22Rv1 (cell line): ENCODE data around the gene HTR2A.

Experiments used
- H3K27ac ChIP-seq: fragments of 450-650 bp; 2 replicates; pipeline ENCODE4 v1.5.1; 2017
- ZFX ChIP-seq: fragments of 450-650 bp; IDR thresholded peaks from 2 replicates; pipeline ENCODE4 v1.6.1; 2017; ENCODE audit warnings: antibody characterized with exemption, borderline replicate concordance
- TF ChIP-seq, protein P1 (sequence below): fragments of 450-650 bp; IDR thresholded peaks from 2 replicates; pipeline ENCODE4 v1.5.1; 2017; ENCODE audit warnings: mild to moderate bottlenecking

Gene HTR2A

DNA sequence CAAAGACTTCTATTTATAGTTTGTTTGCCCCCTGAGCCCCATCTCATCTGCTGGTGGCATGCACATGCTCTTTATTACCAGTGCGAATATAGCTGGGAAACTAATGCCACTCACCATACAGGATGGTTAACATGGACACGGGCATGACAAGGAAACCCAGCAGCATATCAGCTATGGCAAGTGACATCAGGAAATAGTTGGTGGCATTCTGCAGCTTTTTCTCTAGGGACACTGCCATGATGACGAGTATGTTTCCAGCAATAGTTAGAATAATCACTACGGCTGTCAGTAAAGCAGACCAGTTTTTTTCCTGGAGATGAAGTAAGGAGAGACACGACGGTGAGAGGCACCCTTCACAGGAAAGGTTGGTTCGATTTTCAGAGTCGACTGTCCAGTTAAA, 1.5 kb downstream of the HTR2A start:
- H3K27ac ChIP-seq: no peak overlapping the region
- TF ChIP-seq, protein P1, sequence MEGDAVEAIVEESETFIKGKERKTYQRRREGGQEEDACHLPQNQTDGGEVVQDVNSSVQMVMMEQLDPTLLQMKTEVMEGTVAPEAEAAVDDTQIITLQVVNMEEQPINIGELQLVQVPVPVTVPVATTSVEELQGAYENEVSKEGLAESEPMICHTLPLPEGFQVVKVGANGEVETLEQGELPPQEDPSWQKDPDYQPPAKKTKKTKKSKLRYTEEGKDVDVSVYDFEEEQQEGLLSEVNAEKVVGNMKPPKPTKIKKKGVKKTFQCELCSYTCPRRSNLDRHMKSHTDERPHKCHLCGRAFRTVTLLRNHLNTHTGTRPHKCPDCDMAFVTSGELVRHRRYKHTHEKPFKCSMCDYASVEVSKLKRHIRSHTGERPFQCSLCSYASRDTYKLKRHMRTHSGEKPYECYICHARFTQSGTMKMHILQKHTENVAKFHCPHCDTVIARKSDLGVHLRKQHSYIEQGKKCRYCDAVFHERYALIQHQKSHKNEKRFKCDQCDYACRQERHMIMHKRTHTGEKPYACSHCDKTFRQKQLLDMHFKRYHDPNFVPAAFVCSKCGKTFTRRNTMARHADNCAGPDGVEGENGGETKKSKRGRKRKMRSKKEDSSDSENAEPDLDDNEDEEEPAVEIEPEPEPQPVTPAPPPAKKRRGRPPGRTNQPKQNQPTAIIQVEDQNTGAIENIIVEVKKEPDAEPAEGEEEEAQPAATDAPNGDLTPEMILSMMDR: no peak
- no peak for TF ChIP-seq ZFX

GRCh38 chr13:46894568-46894967, 2.3 kb downstream of the HTR2A start:
- no peak overlapping the region for H3K27ac ChIP-seq
- no peak for TF ChIP-seq ZFX

DNA sequence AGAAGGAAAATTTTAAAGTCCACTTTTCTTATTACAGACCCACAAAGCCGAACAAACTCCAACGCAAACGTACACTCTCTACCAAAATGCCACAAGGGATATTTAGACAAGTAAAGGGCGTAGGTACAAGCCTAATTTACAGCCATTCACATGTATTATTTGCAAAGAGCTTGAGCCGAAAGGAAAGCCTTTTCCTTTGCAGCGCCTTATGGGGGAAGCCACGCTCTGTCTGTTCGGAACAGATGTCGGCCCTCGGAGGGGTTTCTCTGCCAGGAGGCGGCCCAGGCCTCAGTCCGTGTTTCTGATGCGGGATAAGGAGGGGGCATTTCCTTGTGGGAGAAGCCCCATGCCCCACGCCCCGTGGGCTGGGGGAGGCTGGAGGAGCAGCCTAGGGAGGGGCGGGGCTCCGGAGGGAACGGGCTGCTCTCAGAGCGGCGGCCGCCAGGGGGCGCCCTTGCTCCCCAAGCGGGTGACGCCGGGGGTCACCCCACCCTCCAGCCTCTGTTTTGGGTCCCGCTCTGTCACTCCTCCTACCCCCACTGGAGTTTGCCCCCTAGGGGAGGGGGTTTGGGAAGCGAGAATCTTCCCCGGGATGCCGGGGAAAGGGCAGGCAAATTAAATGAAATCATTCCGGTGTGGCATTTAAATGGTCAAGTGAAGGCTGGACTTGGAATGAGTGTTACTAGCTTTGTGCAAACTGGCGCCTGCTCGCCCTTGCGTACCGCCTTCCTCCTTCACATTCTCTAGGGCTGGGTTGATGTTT, 2.9 kb downstream of the HTR2A start:
- TF ChIP-seq ZFX: no peak
- TF ChIP-seq, protein P1: peak; percentile 99
- no peak overlapping the region for H3K27ac ChIP-seq

GRCh38 chr13:46893221-46893740, 3.6 kb downstream of the HTR2A start:
- H3K27ac ChIP-seq: no peak overlapping the region
- TF ChIP-seq, protein P1: no peak
- no peak for TF ChIP-seq ZFX

- no peak for TF ChIP-seq ZFX
- TF ChIP-seq, protein P1: no peak
- no peak overlapping the region for H3K27ac ChIP-seq
These were observed 11.8 kb downstream of the HTR2A start for GRCh38 chr13:46885018-46885417.

GRCh38 chr13:46884531-46884930, 12.3 kb downstream of the HTR2A start:
- no peak overlapping the region for H3K27ac ChIP-seq
- TF ChIP-seq, protein P1: no peak
- no peak for TF ChIP-seq ZFX

GRCh38 chr13:46881621-46882020, 15.2 kb downstream of the HTR2A start:
- no peak overlapping the region for H3K27ac ChIP-seq
- TF ChIP-seq ZFX: no peak
- TF ChIP-seq, protein P1: no peak
